ENCODE results near the gene TRAPPC14. TPM values are rescaled to one million over a fixed set of nuclear protein-coding genes. Genes with fewer than 3 reads are reported as not detected.

The TRAPPC14 gene
- total RNA-seq, 4 donors from 2014 or later = 57.6 to 123 (median 69.8) TPM

DNA sequence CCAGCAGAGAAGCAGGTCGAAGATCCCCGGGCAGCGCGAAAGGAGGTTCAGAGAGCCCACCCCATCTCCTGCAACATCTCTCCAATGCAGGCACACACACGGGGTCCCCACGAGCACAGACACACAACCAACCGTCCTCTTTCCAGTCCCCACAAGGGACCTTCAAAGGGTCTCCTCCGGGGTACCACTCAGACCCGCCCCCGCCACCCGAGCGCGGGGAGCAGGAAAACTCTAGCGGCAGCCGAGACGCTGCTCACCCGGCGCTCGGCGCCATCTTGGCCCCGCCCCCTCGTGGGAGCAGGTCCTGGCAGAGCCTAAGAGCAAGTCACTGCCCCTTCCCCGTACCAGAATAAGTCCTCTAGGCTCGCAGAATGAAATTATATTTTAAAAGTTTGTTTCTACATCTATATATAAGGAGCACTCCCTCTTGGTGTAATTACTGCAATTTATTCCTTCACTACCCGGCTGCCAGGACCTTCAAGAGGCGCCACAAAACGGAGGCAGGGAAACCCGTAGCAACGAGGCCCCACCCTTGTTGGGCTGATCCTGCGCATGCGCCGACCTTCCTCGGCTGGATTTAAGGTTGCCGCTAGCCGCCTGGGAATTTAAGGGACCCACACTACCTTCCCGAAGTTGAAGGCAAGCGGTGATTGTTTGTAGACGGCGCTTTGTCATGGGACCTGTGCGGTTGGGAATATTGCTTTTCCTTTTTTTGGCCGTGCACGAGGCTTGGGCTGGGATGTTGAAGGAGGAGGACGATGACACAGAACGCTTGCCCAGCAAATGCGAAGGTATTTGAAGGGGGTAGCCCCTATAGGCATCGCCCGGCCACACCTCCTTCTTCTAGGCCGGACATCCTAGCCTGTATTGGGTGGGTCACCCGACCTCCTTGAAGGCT is 39.2 kb downstream of the TRAPPC14 start, which contains the start of the genes CNPY4 and TAF6:
Gene CNPY4, plus strand, starts transcription at position 563 of the 898 bp plus-strand sequence. Its CDS starts 111 bp downstream, at position 674.
Gene TAF6, minus strand, starts transcription at position 287 of the 898 bp plus-strand sequence. CDS start 5,149 bp downstream, outside the sequence.
- Histone ChIP-seq H3K36me3 (peaks cover 0 to 4% (median 0%) of the 10 kb centered on the region in 3 donors), H3K27me3 (no peaks in the 10 kb centered on the region), H3K9me3 (no peaks in the 10 kb centered on the region), H3K4me3 (peak within 1 kb of the TSS; percentile 57 to 97 (median 76)), H3K4me1 (peaks cover 5 to 21% (median 7%) of the 10 kb centered on the region in 4 donors), H3K27ac (peak within 1 kb of the TSS; percentile 82 to 90 (median 84))
- TF ChIP-seq CTCF (IDR thresholded peaks at IDR 0.05) (peak in 4 of 6 experiments; percentile 7 to 21 (median 13)), POLR2A (IDR thresholded peaks at IDR 0.05) (peak; percentile 60)
- peak; percentile 91 to 97 (median 94) for DNase-seq

GRCh38 chr7:100118388-100119071 is 40.0 kb downstream of the TRAPPC14 start:
- peaks cover 5 to 20% (median 7%) of the 10 kb centered on the region in 4 donors for H3K4me1 ChIP-seq
- no peak for DNase-seq
- peak overlapping the region; percentile 57 to 97 (median 76) for H3K4me3 ChIP-seq
- TF ChIP-seq CTCF (IDR thresholded peaks at IDR 0.05) (no peak), POLR2A (IDR thresholded peaks at IDR 0.05) (no peak)
- peak overlapping the region; percentile 82 to 90 (median 84) for H3K27ac ChIP-seq
- no peaks in the 10 kb centered on the region for H3K27me3 ChIP-seq
- no peaks in the 10 kb centered on the region for H3K9me3 ChIP-seq
- peaks cover 0 to 12% (median 0%) of the 10 kb centered on the region in 3 donors for H3K36me3 ChIP-seq

DNA sequence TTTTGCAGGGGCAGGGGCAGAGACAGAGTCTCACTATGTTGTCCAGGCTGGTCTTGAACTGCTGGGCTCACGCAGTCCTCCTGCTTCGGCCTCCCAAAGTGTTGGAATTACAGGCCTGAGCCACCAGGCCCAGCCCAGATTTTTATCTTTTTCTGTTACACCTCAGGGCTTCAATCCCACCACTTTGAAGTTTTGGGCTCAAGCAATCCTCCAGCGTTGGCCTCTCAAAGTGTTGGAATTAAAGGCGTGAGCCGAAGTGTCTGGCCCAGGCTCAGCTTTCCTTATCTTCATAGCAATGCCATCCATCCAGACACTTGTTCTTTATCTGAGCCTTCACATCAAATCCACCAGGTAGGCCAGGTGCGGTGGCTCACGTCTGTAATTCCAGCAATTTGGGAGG is 43.5 kb downstream of the TRAPPC14 start:
- Histone ChIP-seq H3K27ac (no peak overlapping the region), H3K4me1 (peaks cover 0 to 11% (median under 1%) of the 10 kb centered on the region in 4 donors), H3K4me3 (no peak overlapping the region), H3K9me3 (no peaks in the 10 kb centered on the region), H3K27me3 (no peaks in the 10 kb centered on the region), H3K36me3 (peaks cover 0 to 46% (median 0%) of the 10 kb centered on the region in 3 donors)
- no peak for DNase-seq
- TF ChIP-seq CTCF (IDR thresholded peaks at IDR 0.05) (no peak), POLR2A (IDR thresholded peaks at IDR 0.05) (no peak)

DNA sequence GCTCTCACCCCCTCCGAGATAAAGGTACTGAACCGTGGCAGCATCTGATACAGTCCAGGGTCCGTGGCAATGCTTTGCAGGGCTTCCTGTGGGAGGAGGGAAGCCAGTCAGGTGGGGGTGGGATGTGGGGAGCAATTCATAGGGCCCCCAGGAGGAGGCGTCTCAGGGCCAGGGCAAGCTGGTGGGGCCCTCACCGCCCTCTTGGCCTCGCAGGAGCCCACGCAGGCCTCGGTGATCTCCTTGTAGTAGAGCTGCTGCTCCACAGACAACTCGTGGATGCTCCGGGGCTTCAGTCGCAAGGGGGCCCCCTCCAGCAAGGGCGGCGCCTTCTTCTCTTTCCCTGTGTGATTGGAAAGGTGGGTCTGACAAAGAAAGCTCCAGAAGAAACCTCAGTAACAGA is 46.6 kb downstream of the TRAPPC14 start:
- H3K36me3 ChIP-seq = peaks cover 0 to 73% (median 0%) of the 10 kb centered on the region in 3 donors
- H3K9me3 ChIP-seq = no peaks in the 10 kb centered on the region
- no peak for DNase-seq
- H3K4me1 ChIP-seq = no peaks in the 10 kb centered on the region
- TF ChIP-seq POLR2A (IDR thresholded peaks at IDR 0.05) (no peak), CTCF (IDR thresholded peaks at IDR 0.05) (no peak)
- no peaks in the 10 kb centered on the region for H3K27me3 ChIP-seq
- no peak overlapping the region for H3K4me3 ChIP-seq
- no peak overlapping the region for H3K27ac ChIP-seq

DNA sequence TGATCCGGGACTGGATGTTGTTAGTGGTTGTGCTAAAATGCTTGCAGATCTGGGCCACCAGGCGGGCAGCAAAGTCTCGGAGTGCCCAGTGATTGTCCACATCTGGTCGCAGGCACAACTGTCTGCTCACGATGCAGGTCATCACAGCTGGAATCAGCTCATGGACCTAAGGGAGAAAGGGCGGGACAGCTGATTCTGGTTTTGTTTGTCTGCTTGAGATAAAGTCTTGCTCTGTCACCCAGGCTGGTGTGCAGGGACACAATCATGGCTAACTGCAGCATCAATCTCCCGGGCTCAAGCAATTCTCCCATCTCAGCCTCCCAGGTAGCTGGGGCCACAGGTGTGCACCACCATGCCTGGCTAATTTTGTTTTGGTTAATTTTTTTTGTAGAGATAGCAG is 47.4 kb downstream of the TRAPPC14 start:
- peaks cover 0 to 81% (median 0%) of the 10 kb centered on the region in 3 donors for H3K36me3 ChIP-seq
- TF ChIP-seq CTCF (IDR thresholded peaks at IDR 0.05) (no peak), POLR2A (IDR thresholded peaks at IDR 0.05) (no peak)

More for the DNA sequence above, 47.4 kb downstream of the TRAPPC14 start:
- Histone ChIP-seq H3K9me3 (no peaks in the 10 kb centered on the region), H3K4me1 (no peaks in the 10 kb centered on the region), H3K27me3 (no peaks in the 10 kb centered on the region), H3K27ac (no peak overlapping the region), H3K4me3 (no peak overlapping the region)
- no peak for DNase-seq
